ENCODE results near the gene ELFN1. TPM values are rescaled to one million over a fixed set of nuclear protein-coding genes. Genes with fewer than 3 reads are reported as not detected.

The ELFN1 gene
- total RNA-seq, 8 experiments from 2014 or later, result 0.13 to 25.2 (median 8.1) TPM

- Histone ChIP-seq H3K4me3 (no peak overlapping the region), H3K4me1 (replicated peaks in 1 of 2) (peaks cover 24 to 36% of the 10 kb centered on the region in 2 donors), H3K27ac (no peak overlapping the region)
- ATAC-seq (replicated peaks in 6 of 8), result no peak
- 88 to 100% (median 98%) methylated on average over 1 to 11 of the region's 72 CpGs; no CpG with 5 or more reads in 6 of the 10 experiments for WGBS, 10 experiments
- in situ Hi-C loops (cut with MboI; ENCODE audit: low pct_unique_long_range_greater_than_20kb in 2 of 9, low sequenced_read_pairs in 9 of 9, unreplicated experiment in 9 of 9), result no loop called here
Observed at GRCh38 chr7:1745576-1746490, 75.8 kb downstream of the ELFN1 start.

- Histone ChIP-seq H3K4me1 (replicated peaks in 1 of 2) (peaks cover 24 to 36% of the 10 kb centered on the region in 2 donors), H3K4me3 (no peak overlapping the region), H3K27ac (no peak overlapping the region)
- WGBS, 10 experiments, result 97% methylated on average over 7 of the region's 60 CpGs; no CpG with 5 or more reads in 9 of the 10 experiments
- in situ Hi-C loops (cut with MboI; ENCODE audit: low pct_unique_long_range_greater_than_20kb in 2 of 9, low sequenced_read_pairs in 9 of 9, unreplicated experiment in 9 of 9), result no loop called here
- no peak for ATAC-seq (replicated peaks in 6 of 8)
Observed at GRCh38 chr7:1746491-1746975, 76.5 kb downstream of the ELFN1 start.

GRCh38 chr7:1747004-1747801 is 77.1 kb downstream of the ELFN1 start:
- ATAC-seq (replicated peaks in 6 of 8), result no peak

GRCh38 chr7:1748076-1748838 is 78.2 kb downstream of the ELFN1 start:
- in situ Hi-C loops (cut with MboI; ENCODE audit: low pct_unique_long_range_greater_than_20kb in 2 of 9, low sequenced_read_pairs in 9 of 9, unreplicated experiment in 9 of 9), result no loop called here
- 17 to 100% (median 82%) methylated on average over 1 to 5 of the region's 32 CpGs; no CpG with 5 or more reads in 4 of the 10 experiments for whole genome bisulfite sequencing, 10 experiments
- H3K27ac ChIP-seq, result no peak overlapping the region
- peaks cover 9 to 21% of the 10 kb centered on the region in 2 donors for H3K4me1 ChIP-seq (replicated peaks in 1 of 2)
- no peak overlapping the region for H3K4me3 ChIP-seq
- ATAC-seq (replicated peaks in 6 of 8), result peak; percentile 29 to 79 (median 56)

More at GRCh38 chr7:1747004-1747801, 77.1 kb downstream of the ELFN1 start:
- 72 to 95% (median 89%) methylated on average over 5 to 16 of the region's 38 CpGs; no CpG with 5 or more reads in 2 of the 10 experiments for WGBS, 10 experiments
- Histone ChIP-seq H3K4me1 (replicated peaks in 1 of 2) (peaks cover 18 to 32% of the 10 kb centered on the region in 2 donors), H3K27ac (no peak overlapping the region), H3K4me3 (no peak overlapping the region)
- in situ Hi-C loops (cut with MboI; ENCODE audit: low pct_unique_long_range_greater_than_20kb in 2 of 9, low sequenced_read_pairs in 9 of 9, unreplicated experiment in 9 of 9), result no loop called here

- in situ Hi-C loops (cut with MboI; ENCODE audit: low pct_unique_long_range_greater_than_20kb in 2 of 9, low sequenced_read_pairs in 9 of 9, unreplicated experiment in 9 of 9), result no loop called here
- peaks cover 4 to 18% of the 10 kb centered on the region in 2 donors for H3K4me1 ChIP-seq (replicated peaks in 1 of 2)
- peak in 5 of 8 experiments; percentile 45 to 71 (median 65) for ATAC-seq (replicated peaks in 6 of 8)
- H3K27ac ChIP-seq, result no peak overlapping the region
- H3K4me3 ChIP-seq, result no peak overlapping the region
- no CpG with 5 or more reads among the region's 8 CpGs for WGBS, 10 experiments
Observed at GRCh38 chr7:1748839-1749173, 78.7 kb downstream of the ELFN1 start.

- H3K4me3 ChIP-seq, result no peak overlapping the region
- ATAC-seq (replicated peaks in 6 of 8), result peak in 2 of 8 experiments; percentile 49 to 56
- H3K27ac ChIP-seq, result no peak overlapping the region
- peaks cover 4 to 18% of the 10 kb centered on the region in 2 donors for H3K4me1 ChIP-seq (replicated peaks in 1 of 2)
- 60 to 83% (median 76%) methylated on average over 2 to 5 of the region's 19 CpGs; no CpG with 5 or more reads in 7 of the 10 experiments for WGBS, 10 experiments
- in situ Hi-C loops (cut with MboI; ENCODE audit: low pct_unique_long_range_greater_than_20kb in 2 of 9, low sequenced_read_pairs in 9 of 9, unreplicated experiment in 9 of 9), result no loop called here
Observed at GRCh38 chr7:1749351-1749863, 79.3 kb downstream of the ELFN1 start.

- ATAC-seq (replicated peaks in 6 of 8), result peak in 3 of 8 experiments; percentile 67 to 72 (median 68)
- in situ Hi-C loops (cut with MboI; ENCODE audit: low pct_unique_long_range_greater_than_20kb in 2 of 9, low sequenced_read_pairs in 9 of 9, unreplicated experiment in 9 of 9), result no loop called here
- peaks cover 4 to 18% of the 10 kb centered on the region in 2 donors for H3K4me1 ChIP-seq (replicated peaks in 1 of 2)
- no peak overlapping the region for H3K27ac ChIP-seq
- no peak overlapping the region for H3K4me3 ChIP-seq
- WGBS, 10 experiments, result 40 to 64% (median 50%) methylated on average over 2 to 7 of the region's 24 CpGs; no CpG with 5 or more reads in 5 of the 10 experiments
Observed at GRCh38 chr7:1749864-1750466, 79.9 kb downstream of the ELFN1 start.

- WGBS, 10 experiments, result 73 to 83% (median 80%) methylated on average over 1 to 4 of the region's 23 CpGs; no CpG with 5 or more reads in 6 of the 10 experiments
- no peak for ATAC-seq (replicated peaks in 6 of 8)
- in situ Hi-C loops (cut with MboI; ENCODE audit: low pct_unique_long_range_greater_than_20kb in 2 of 9, low sequenced_read_pairs in 9 of 9, unreplicated experiment in 9 of 9), result no loop called here
- Histone ChIP-seq H3K4me3 (no peak overlapping the region), H3K4me1 (replicated peaks in 1 of 2) (peaks cover 4 to 18% of the 10 kb centered on the region in 2 donors), H3K27ac (no peak overlapping the region)
Observed at GRCh38 chr7:1750541-1751021, 80.5 kb downstream of the ELFN1 start.

GRCh38 chr7:1752111-1752510 is 82.0 kb downstream of the ELFN1 start:
- no peak overlapping the region for H3K27ac ChIP-seq
- H3K4me3 ChIP-seq, result no peak overlapping the region
- WGBS, 10 experiments, result 10 to 84% (median 68%) methylated on average over 1 to 6 of the region's 9 CpGs; no CpG with 5 or more reads in 4 of the 10 experiments
- ATAC-seq (replicated peaks in 6 of 8), result no peak
- in situ Hi-C loops (cut with MboI; ENCODE audit: low pct_unique_long_range_greater_than_20kb in 2 of 9, low sequenced_read_pairs in 9 of 9, unreplicated experiment in 9 of 9), result no loop called here
- peaks cover 4 to 28% of the 10 kb centered on the region in 2 donors for H3K4me1 ChIP-seq (replicated peaks in 1 of 2)

- no peak for ATAC-seq (replicated peaks in 6 of 8)
- H3K27ac ChIP-seq, result no peak overlapping the region
- no peak overlapping the region for H3K4me3 ChIP-seq
- 28 to 100% (median 86%) methylated on average over 1 to 14 of the region's 21 CpGs; no CpG with 5 or more reads in 1 of the 10 experiments for WGBS, 10 experiments
- in situ Hi-C loops (cut with MboI; ENCODE audit: low pct_unique_long_range_greater_than_20kb in 2 of 9, low sequenced_read_pairs in 9 of 9, unreplicated experiment in 9 of 9), result no loop called here
- peaks cover 4 to 28% of the 10 kb centered on the region in 2 donors for H3K4me1 ChIP-seq (replicated peaks in 1 of 2)
Observed at GRCh38 chr7:1752771-1753563, 82.9 kb downstream of the ELFN1 start.

GRCh38 chr7:1753564-1753867 is 83.4 kb downstream of the ELFN1 start:
- Histone ChIP-seq H3K4me3 (no peak overlapping the region), H3K27ac (no peak overlapping the region), H3K4me1 (replicated peaks in 1 of 2) (peaks cover 4 to 24% of the 10 kb centered on the region in 2 donors)
- no peak for ATAC-seq (replicated peaks in 6 of 8)
- in situ Hi-C loops (cut with MboI; ENCODE audit: low pct_unique_long_range_greater_than_20kb in 2 of 9, low sequenced_read_pairs in 9 of 9, unreplicated experiment in 9 of 9), result no loop called here
- 33 to 100% (median 83%) methylated on average over 1 to 3 of the region's 10 CpGs; no CpG with 5 or more reads in 5 of the 10 experiments for WGBS, 10 experiments

Measured in motor neuron (in vitro differentiated cells).